ENCODE measurements around the gene PDGFB.

The PDGFB gene

DNA sequence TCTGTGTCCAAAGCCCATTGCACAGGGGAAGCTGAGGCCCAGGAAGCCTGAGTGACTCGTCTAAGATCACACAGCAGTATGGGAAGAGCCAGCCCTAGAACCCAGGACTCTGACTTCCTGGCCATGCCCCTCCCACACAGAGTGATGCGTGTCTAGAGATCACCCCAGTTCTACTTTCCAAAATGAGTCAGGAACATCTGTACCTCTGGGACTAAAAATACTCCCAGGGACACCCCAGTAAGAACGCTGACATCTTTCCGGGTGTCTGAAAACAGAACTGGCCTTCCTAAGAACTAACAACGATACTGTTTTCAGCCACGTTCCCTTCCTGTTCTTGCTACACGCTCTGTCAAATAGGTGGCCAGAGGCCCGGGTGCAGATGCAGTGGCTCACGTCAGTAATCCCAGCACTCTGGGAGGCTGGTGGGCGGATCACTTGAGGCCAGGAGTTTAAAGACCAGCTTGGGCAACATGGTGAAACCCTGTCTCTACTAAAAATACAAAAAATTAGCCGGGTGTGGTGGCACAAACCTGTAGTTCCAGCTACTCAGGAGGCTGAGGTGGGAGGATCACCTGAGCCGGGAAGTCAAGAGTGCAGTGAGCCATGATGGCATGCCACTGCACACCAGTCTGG is 21.7 kb upstream of the PDGFB start:
- H3K27ac ChIP-seq: no peak overlapping the region
- TF ChIP-seq, protein P1, sequence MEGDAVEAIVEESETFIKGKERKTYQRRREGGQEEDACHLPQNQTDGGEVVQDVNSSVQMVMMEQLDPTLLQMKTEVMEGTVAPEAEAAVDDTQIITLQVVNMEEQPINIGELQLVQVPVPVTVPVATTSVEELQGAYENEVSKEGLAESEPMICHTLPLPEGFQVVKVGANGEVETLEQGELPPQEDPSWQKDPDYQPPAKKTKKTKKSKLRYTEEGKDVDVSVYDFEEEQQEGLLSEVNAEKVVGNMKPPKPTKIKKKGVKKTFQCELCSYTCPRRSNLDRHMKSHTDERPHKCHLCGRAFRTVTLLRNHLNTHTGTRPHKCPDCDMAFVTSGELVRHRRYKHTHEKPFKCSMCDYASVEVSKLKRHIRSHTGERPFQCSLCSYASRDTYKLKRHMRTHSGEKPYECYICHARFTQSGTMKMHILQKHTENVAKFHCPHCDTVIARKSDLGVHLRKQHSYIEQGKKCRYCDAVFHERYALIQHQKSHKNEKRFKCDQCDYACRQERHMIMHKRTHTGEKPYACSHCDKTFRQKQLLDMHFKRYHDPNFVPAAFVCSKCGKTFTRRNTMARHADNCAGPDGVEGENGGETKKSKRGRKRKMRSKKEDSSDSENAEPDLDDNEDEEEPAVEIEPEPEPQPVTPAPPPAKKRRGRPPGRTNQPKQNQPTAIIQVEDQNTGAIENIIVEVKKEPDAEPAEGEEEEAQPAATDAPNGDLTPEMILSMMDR (conservative IDR thresholded peaks at IDR 0.05): no peak

DNA sequence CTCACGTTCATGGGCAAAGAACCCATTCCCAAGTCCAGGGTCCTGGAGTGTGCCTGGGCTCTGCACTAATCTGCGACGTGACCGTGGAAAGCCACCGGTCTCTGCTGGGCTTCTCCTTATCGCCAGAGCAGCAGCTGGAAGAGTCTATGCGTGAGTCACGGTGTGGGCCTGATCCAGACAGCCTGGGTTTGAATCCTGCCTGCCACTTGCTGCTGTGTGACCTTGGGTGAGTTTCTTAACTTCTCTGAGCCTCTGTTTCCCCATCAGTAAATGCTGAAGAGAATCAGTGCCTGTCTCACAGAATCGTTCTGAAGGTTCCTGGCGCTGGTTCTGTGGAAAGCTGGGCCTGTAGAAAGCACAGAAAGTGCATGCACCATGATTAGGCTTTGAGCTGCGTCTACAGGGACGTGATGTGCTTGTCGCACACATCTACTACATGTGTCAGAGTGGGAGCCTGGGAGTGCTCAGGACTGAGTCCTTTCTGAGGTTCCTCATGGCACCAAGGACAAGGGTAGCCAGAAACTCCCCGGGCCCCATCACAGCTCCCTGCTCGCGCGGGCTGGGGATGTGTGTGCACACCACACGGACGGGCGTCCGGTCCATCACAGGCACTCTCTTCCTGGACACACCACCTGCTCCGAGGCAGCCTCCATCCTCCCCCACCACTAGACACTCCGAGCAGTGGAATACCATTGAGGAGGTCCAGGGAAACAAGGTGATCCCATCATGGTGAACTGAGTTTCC is 20.5 kb upstream of the PDGFB start:
- TF ChIP-seq, protein P1 (conservative IDR thresholded peaks at IDR 0.05): no peak
- H3K27ac ChIP-seq: no peak overlapping the region

DNA sequence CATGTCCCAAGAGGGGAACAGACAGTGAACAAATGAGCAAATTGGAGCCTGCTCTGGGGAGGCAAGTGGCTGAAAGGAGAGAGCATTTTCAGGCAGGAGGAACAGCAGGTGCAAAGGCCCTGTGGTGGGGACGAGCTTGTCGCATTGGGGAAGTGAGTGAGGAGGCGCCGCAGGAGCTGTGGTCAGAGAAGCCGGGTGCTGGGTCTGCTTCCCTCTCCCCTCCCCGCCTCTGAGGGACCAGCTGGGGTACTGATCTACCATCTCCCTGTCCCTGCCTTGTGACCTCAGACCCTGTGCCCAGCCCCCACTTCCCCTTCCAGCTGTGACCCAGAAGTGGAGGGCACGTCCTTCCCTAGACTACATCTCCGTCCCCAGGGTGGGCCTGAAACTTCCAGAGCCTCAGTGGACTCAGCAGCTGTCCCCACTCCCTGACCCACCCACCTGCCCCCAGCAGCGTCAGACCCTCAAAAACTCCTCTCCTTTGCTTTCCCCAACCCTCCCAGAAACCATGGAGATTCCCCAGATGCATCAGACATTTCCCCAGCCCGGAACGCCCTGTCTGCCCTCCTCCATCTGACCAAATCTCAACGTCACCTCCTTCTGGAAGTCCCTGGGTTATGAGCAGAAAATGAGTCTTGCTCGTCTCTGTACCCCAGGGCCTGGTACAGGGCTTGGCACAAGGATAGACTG is 19.7 kb upstream of the PDGFB start:
- TF ChIP-seq, protein P1 (conservative IDR thresholded peaks at IDR 0.05): no peak
- H3K27ac ChIP-seq: no peak overlapping the region

DNA sequence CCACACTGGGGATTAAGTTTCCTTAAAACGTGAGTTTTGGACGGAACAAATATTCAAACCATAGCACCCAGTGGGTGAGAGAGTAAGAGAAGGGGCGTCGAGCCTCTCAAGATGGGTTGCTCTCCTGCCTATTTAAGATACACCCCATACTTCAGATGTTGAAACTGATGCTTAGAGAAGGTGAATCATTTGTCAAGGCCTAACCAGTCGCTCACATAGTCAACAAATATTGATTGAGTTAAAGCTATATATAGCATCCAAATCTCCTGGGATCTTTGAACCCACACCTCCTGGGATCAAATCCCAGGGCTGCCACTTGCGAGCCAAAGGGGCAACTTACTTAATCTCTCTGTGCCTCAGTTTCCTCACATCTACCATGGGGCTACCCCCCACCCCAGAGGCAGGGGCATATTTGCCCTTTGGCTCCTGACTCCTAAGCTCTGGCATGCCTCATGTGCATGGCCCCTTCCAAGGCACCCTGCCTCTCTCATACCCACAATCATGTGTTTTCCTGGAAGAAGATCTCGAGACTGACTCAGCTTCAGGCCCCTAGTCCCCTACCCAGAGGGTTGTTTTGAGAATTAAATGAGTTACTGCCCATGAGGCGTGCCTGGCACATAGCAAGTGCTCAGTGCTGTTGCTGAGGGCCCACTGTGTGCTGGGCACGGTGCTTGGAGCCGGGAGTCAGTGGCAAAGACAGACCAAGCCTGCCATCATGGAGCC is 19.0 kb upstream of the PDGFB start:
- TF ChIP-seq, protein P1 (conservative IDR thresholded peaks at IDR 0.05): no peak
- H3K27ac ChIP-seq: no peak overlapping the region

DNA sequence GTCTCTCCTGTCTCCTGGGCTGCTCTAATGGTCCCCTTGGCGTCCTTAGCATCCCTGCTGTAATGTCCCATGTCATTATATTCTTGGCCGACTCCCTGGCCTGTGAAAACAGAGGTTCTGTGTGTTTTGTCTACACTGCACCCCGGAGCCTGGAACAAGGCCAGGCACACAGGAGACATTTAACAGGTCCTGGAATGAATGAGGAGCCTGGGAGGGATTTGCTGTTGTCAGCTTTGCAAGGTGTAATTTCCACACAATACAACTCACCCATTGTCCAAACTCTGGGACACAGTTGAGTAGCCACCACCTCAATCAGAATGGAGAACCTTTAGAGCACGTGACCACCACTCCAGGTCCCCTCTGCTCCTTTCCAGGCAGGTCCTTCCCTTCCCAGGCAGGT is 14.9 kb upstream of the PDGFB start:
- TF ChIP-seq, protein P1 (conservative IDR thresholded peaks at IDR 0.05): no peak
- no peak overlapping the region for H3K27ac ChIP-seq

DNA sequence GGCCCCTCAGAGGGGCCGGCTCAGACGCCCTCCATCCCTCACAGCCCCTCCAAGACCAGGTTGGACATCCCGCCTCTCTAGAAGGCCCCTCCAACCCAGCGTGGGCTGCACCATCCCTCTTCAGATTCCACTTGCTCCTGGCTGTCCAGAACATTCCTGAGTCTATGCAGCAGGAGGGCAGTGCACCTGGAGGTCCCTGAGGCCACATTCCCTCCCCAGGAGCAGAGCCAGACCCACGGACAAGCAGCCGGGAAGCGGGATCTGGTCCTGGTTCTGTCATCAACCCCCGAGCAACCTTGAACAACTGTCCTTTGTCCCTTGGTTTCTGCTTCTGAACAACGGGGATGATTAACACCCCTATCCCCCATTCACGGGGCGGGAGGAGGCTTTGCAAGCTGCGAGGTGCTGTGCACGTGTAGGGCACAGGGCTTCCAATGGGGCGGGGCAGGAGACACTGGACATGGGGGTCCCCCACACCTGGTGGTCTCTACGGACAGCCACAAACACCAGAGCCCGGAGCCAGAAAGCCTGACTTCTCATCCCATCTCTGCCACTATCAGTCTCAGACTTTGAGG is 13.2 kb upstream of the PDGFB start:
- TF ChIP-seq, protein P1 (conservative IDR thresholded peaks at IDR 0.05): no peak
- no peak overlapping the region for H3K27ac ChIP-seq

Measured in VCaP (cell line).